ENCODE data around the gene SPARCL1. TPM values are rescaled to one million over a fixed set of nuclear protein-coding genes. Genes with fewer than 3 reads are reported as not detected.
"Not testable (repeated sequence)": the region's sequence is repeated elsewhere in the genome, so short reads cannot be mapped to it uniquely, and the experiment has no call there.

The SPARCL1 gene
- total and polyA plus RNA-seq, 3 donors from 2014 or later, result 110 to 138 (median 124) TPM

GRCh38 chr4:87427518-87427868, 101.7 kb downstream of the SPARCL1 start:
- WGBS, 2 donors, result 50 to 61% methylated on average over 1 of the region's 1 CpG
- Histone ChIP-seq H3K27me3 (no peaks in the 10 kb centered on the region), H3K4me1 (peaks cover 14% of the 10 kb centered on the region), H3K36me3 (ENCODE audit: low read depth, missing control alignments) (no peaks in the 10 kb centered on the region), H3K27ac (no peak overlapping the region), H3K9me3 (no peaks in the 10 kb centered on the region), H3K4me3 (no peak overlapping the region)
- intact Hi-C loops (cut with DNase I; ENCODE audit: low total_unique reads), result no loop called here
- TF ChIP-seq CTCF (IDR thresholded peaks at IDR 0.05), result no peak
- TF ChIP-seq POLR2A (IDR thresholded peaks at IDR 0.05), result no peak
- DNase-seq, result no peak

GRCh38 chr4:87426865-87427517, 102.2 kb downstream of the SPARCL1 start:
- Histone ChIP-seq H3K9me3 (no peaks in the 10 kb centered on the region), H3K27me3 (no peaks in the 10 kb centered on the region), H3K36me3 (ENCODE audit: low read depth, missing control alignments) (no peaks in the 10 kb centered on the region), H3K4me1 (peaks cover 14% of the 10 kb centered on the region), H3K4me3 (no peak overlapping the region), H3K27ac (no peak overlapping the region)
- intact Hi-C loops (cut with DNase I; ENCODE audit: low total_unique reads), result no loop called here
- no peak for DNase-seq
- WGBS, 2 donors, result 72 to 78% methylated on average over 3 of the region's 3 CpGs
- no peak for TF ChIP-seq CTCF (IDR thresholded peaks at IDR 0.05)

DNA sequence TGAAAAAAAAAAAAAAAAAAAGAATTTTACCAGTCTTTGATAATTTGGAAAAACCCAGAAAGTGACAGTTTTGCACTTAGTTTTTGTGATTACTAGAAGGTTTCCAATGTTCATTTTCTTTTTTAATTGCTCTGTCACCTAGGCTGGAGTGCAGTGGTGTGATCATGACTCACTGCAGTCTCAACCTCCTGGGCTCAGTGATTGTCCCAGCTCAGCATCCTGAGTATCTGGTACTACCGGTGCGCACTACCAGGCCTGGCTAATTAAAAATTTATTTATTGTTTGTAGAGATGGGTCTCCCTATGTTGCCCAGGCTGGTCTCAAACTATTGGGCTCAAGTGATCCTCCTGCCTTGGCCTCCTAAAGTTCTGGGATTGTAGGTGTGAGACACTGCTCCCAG, 103.5 kb downstream of the SPARCL1 start:
- Histone ChIP-seq H3K4me1 (peaks cover 14% of the 10 kb centered on the region), H3K9me3 (no peaks in the 10 kb centered on the region), H3K27ac (no peak overlapping the region), H3K36me3 (ENCODE audit: low read depth, missing control alignments) (no peaks in the 10 kb centered on the region), H3K27me3 (no peaks in the 10 kb centered on the region), H3K4me3 (no peak overlapping the region)
- no peak for TF ChIP-seq POLR2A (IDR thresholded peaks at IDR 0.05)
- intact Hi-C loops (cut with DNase I; ENCODE audit: low total_unique reads), result no loop called here
- WGBS, 2 donors, result 87 to 98% methylated on average over 2 of the region's 2 CpGs
- no peak for DNase-seq

- H3K36me3 ChIP-seq (ENCODE audit: low read depth, missing control alignments); H3K9me3 ChIP-seq; intact Hi-C loops (cut with DNase I; ENCODE audit: low total_unique reads); H3K27me3 ChIP-seq: not testable (repeated sequence)
- DNase-seq, result peak; percentile 32
- Histone ChIP-seq H3K27ac (peak overlapping the region; percentile 85 to 95), H3K4me3 (peak overlapping the region; percentile 80 to 92), H3K4me1 (peaks cover 14% of the 10 kb centered on the region)
- 58 to 85% methylated on average over 22 of the region's 22 CpGs for WGBS, 2 donors
These were observed 105.1 kb downstream of the SPARCL1 start for GRCh38 chr4:87424099-87424543.

Other genes starting within 250 kb of the SPARCL1 start
- gene HSD17B13, start 206.5 kb downstream of the SPARCL1 start, total RNA-seq, result under 1 TPM; 0.81 to 0.94 TPM
- gene HSD17B13, start 206.5 kb downstream of the SPARCL1 start, polyA plus RNA-seq (ENCODE audit: insufficient read depth, low read depth, low replicate concordance), result 0.40 TPM
- gene HSD17B11, start 138.2 kb downstream of the SPARCL1 start, total RNA-seq, result 10 to 100 TPM; 22.7 to 24.2 TPM
- gene HSD17B11, start 138.2 kb downstream of the SPARCL1 start, polyA plus RNA-seq (ENCODE audit: insufficient read depth, low read depth, low replicate concordance), result 21.3 TPM
- 10 to 100 TPM; 28.4 to 38.0 TPM for gene NUDT9, start 106.8 kb downstream of the SPARCL1 start, total RNA-seq
- 45.0 TPM for gene NUDT9, start 106.8 kb downstream of the SPARCL1 start, polyA plus RNA-seq (ENCODE audit: insufficient read depth, low read depth, low replicate concordance)
- not detected for gene DSPP, start 79.2 kb upstream of the SPARCL1 start, total RNA-seq
- not detected for gene DSPP, start 79.2 kb upstream of the SPARCL1 start, polyA plus RNA-seq (ENCODE audit: insufficient read depth, low read depth, low replicate concordance)
- gene DMP1, start 120.9 kb upstream of the SPARCL1 start, total RNA-seq, result 1 to 10 TPM in 1 of 2 donors, under 1 TPM in 1; 0.37 to 1.5 TPM
- gene DMP1, start 120.9 kb upstream of the SPARCL1 start, polyA plus RNA-seq (ENCODE audit: insufficient read depth, low read depth, low replicate concordance), result 0.91 TPM